H9 (cell line): Measurements from ENCODE around the gene C2orf49. TPM values are rescaled to one million over a fixed set of nuclear protein-coding genes. Genes with fewer than 3 reads are reported as not detected.

ENCODE experiments used
- DNase-seq: peaks from one replicate; pipeline ENCODE4 v3.0.0-alpha.2; 2017
- H2AFZ ChIP-seq: one replicate; pipeline ENCODE4 v1.6.1; 2013; ENCODE audit warnings: mild to moderate bottlenecking, low read length, control low read depth, moderate library complexity
- H2AK5ac ChIP-seq: 2 replicates; pipeline ENCODE4 v1.6.1; 2013; ENCODE audit warnings: low read length, control low read depth, mixed read lengths; ENCODE audit not compliant: insufficient read length
- H2BK120ac ChIP-seq: one replicate; pipeline ENCODE4 v1.6.1; 2013; ENCODE audit warnings: low read depth, mild to moderate bottlenecking, low read length, control low read depth, inconsistent platforms; ENCODE audit not compliant: poor library complexity, severe bottlenecking
- H2BK12ac ChIP-seq: 2 replicates; pipeline ENCODE4 v1.6.1; 2013; ENCODE audit warnings: low read length, control low read depth, mixed read lengths, low read depth; ENCODE audit not compliant: insufficient read length
- H2BK15ac ChIP-seq: 2 replicates; pipeline ENCODE4 v1.6.1; 2013; ENCODE audit warnings: low read depth, low read length, control low read depth
- H2BK20ac ChIP-seq: one replicate; pipeline ENCODE4 v1.6.1; 2013; ENCODE audit warnings: low read depth, mild to moderate bottlenecking, low read length, control low read depth, inconsistent platforms; ENCODE audit not compliant: poor library complexity, severe bottlenecking
- H2BK5ac ChIP-seq: 2 replicates; pipeline ENCODE4 v1.6.1; 2013; ENCODE audit warnings: low read length, control low read depth, mixed read lengths; ENCODE audit not compliant: insufficient read length
- H3K14ac ChIP-seq: 2 replicates; pipeline ENCODE4 v1.6.1; 2013; ENCODE audit warnings: low read length, control low read depth; ENCODE audit not compliant: insufficient read depth
- H3K18ac ChIP-seq: 2 replicates; pipeline ENCODE4 v1.6.1; 2013; ENCODE audit warnings: low read depth, mild to moderate bottlenecking, mixed read lengths, low read length, control low read depth; ENCODE audit not compliant: insufficient read length
- H3K23ac ChIP-seq: 2 replicates; pipeline ENCODE4 v1.6.1; 2013; ENCODE audit warnings: low read length, control low read depth, mixed read lengths, low read depth; ENCODE audit not compliant: insufficient read length
- H3K23me2 ChIP-seq: 2 replicates; pipeline ENCODE4 v1.6.1; 2013; ENCODE audit warnings: low read depth, mild to moderate bottlenecking, mixed read lengths, low read length, control low read depth; ENCODE audit not compliant: insufficient read length, poor library complexity, severe bottlenecking
- H3K27ac ChIP-seq: 2 replicates; pipeline ENCODE4 v1.5.1; 2013; ENCODE audit warnings: low read length, control low read depth, mixed read lengths, low read depth; ENCODE audit not compliant: insufficient read length
- H3K27me3 ChIP-seq: 2 replicates; pipeline ENCODE4 v1.6.1; 2013; ENCODE audit warnings: low read length, control low read depth, inconsistent platforms; ENCODE audit not compliant: insufficient read depth
- H3K4ac ChIP-seq: 2 replicates; pipeline ENCODE4 v1.6.1; 2013; ENCODE audit warnings: low read depth, mild to moderate bottlenecking, control low read depth, inconsistent platforms, low read length, moderate library complexity
- H3K4me1 ChIP-seq: 2 replicates; pipeline ENCODE4 v1.6.1; 2013; ENCODE audit warnings: low read length, control low read depth, inconsistent platforms; ENCODE audit not compliant: insufficient read depth
- H3K4me2 ChIP-seq: 2 replicates; pipeline ENCODE4 v1.6.1; 2013; ENCODE audit warnings: low read length, control low read depth, mixed read lengths; ENCODE audit not compliant: insufficient read length, insufficient read depth
- H3K56ac ChIP-seq: 2 replicates; pipeline ENCODE4 v1.6.1; 2013; ENCODE audit warnings: low read depth, mild to moderate bottlenecking, mixed read lengths, low read length, control low read depth; ENCODE audit not compliant: insufficient read length
- H3K79me1 ChIP-seq: 2 replicates; pipeline ENCODE4 v1.6.1; 2013; ENCODE audit warnings: low read depth, mild to moderate bottlenecking, moderate library complexity, low read length, control low read depth, inconsistent platforms; ENCODE audit not compliant: insufficient read depth, poor library complexity, severe bottlenecking
- H3K79me2 ChIP-seq: 2 replicates; pipeline ENCODE4 v1.6.1; 2013; ENCODE audit warnings: low read length, control low read depth, inconsistent platforms; ENCODE audit not compliant: insufficient read depth
- H3K9ac ChIP-seq: 2 replicates; pipeline ENCODE4 v1.6.1; 2013; ENCODE audit warnings: low read length, control low read depth, mixed read lengths; ENCODE audit not compliant: insufficient read length; ENCODE audit errors: extremely low read depth
- H3K9me3 ChIP-seq: one replicate; pipeline ENCODE4 v1.6.1; 2013; ENCODE audit warnings: low read depth, low read length, inconsistent platforms; ENCODE audit not compliant: control insufficient read depth
- H3T11ph ChIP-seq: one replicate; pipeline ENCODE4 v1.6.1; 2013; ENCODE audit warnings: mild to moderate bottlenecking, low read length, control low read depth, inconsistent platforms
- H4K20me1 ChIP-seq: one replicate; pipeline ENCODE4 v1.6.1; 2013; ENCODE audit not compliant: control insufficient read depth, insufficient read length, insufficient read depth
- H4K5ac ChIP-seq: 2 replicates; pipeline ENCODE4 v1.6.1; 2013; ENCODE audit warnings: low read depth, mild to moderate bottlenecking, mixed read lengths, low read length, control low read depth; ENCODE audit not compliant: insufficient read length
- H4K8ac ChIP-seq: replicated peaks from 2 replicates; pipeline ENCODE4 v1.6.1; 2013; ENCODE audit warnings: low read length, control low read depth, mixed read lengths, low read depth; ENCODE audit not compliant: insufficient read length
- H4K91ac ChIP-seq: 2 replicates; pipeline ENCODE4 v1.6.1; 2013; ENCODE audit warnings: low read depth, mild to moderate bottlenecking, moderate library complexity, mixed read lengths, low read length, control low read depth; ENCODE audit not compliant: insufficient read length
- H3K27ac Mint-ChIP-seq, 3 experiments: 2 replicates in 2 of 3; 3 replicates in 1 of 3; pipeline ENCODE4 v1.8.0; 2020 to 2021; ENCODE audit warnings: mixed read lengths in 3 of 3, mild to moderate bottlenecking in 1 of 3, moderate library complexity in 1 of 3
- H3K27me3 Mint-ChIP-seq: 2 replicates; pipeline ENCODE4 v1.8.0; 2021; ENCODE audit warnings: low read depth, mild to moderate bottlenecking, moderate library complexity, mixed read lengths
- H3K36me3 Mint-ChIP-seq, 3 experiments: 2 replicates in 2 of 3; 3 replicates in 1 of 3; pipeline ENCODE4 v1.8.0; 2020 to 2021; ENCODE audit warnings: low read depth in 3 of 3, mixed read lengths in 3 of 3; ENCODE audit not compliant: insufficient read depth in 1 of 3
- H3K4me1 Mint-ChIP-seq, 2 experiments: 2 replicates each; pipeline ENCODE4 v1.8.0; 2020; ENCODE audit warnings: mixed read lengths in 2 of 2
- H3K4me3 Mint-ChIP-seq, 2 experiments: 2 replicates in 1 of 2; 3 replicates in 1 of 2; pipeline ENCODE4 v1.8.0; 2020 to 2021; ENCODE audit warnings: mild to moderate bottlenecking in 2 of 2, mixed read lengths in 2 of 2, moderate library complexity in 1 of 2
- H3K9me3 Mint-ChIP-seq, 2 experiments: 2 replicates in 1 of 2; 3 replicates in 1 of 2; pipeline ENCODE4 v1.8.0; 2020; ENCODE audit warnings: mild to moderate bottlenecking in 2 of 2, mixed read lengths in 2 of 2, moderate library complexity in 1 of 2
- WGBS: extraction: QIAGEN DNeasy Blood & Tissue Kit; methylation state at CpG from one replicate; pipeline ENCODE4 v1.1.7; 2013; ENCODE audit warnings: missing lambda C conversion rate, low lambda C conversion rate, mixed read lengths; ENCODE audit not compliant: insufficient read length; ENCODE audit errors: extremely low coverage; 5-methylcytosine and 5-hydroxymethylcytosine counted together
- total RNA-seq: library from RNA; stranded (reverse); gene quantifications from 2 replicates; pipeline ENCODE4 v1.2.1, GENCODE V29; 2021
- TF ChIP-seq, protein P1 (sequence below): fragments of 200-600 bp; sonication (generic); conservative IDR thresholded peaks from 3 replicates; pipeline ENCODE4 v1.8.0; 2021; ENCODE audit warnings: antibody characterized with exemption, mild to moderate bottlenecking

Gene C2orf49
- total RNA-seq, 1 experiment from 2014 or later, result 18.8 TPM

DNA sequence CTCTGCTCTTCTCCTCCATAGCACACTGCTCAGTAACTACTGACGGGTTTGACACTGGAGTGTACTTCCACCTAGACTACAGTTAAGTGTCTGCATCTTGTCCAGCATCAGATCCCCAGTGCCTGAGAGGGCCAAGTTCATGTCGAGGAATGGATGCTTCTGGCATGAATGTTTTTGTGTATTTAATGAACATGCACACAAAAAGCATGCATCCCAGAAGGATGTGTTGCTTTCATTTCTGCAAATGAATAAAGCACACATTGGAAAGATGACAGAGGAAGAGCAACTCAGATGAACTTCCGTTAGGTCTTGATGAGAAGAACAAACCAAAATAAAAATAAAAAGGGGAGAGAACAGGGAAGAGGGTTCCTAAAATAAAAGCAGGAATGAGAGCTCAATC lies 27.9 kb downstream of the C2orf49 start:
- H3K56ac ChIP-seq, result no peak overlapping the region
- H4K5ac ChIP-seq, result no peak overlapping the region
- Mint-ChIP-seq H3K36me3 (peaks cover 12 to 58% (median 55%) of the 10 kb centered on the region in 3 experiments), H3K27me3 (no peaks in the 10 kb centered on the region), H3K9me3 (no peaks in the 10 kb centered on the region), H3K27ac (no peak overlapping the region), H3K4me3 (no peak overlapping the region), H3K4me1 (peaks cover 2 to 6% of the 10 kb centered on the region in 2 experiments)
- no CpG with 5 or more reads among the region's 3 CpGs for WGBS
- no peak overlapping the region for H2AFZ ChIP-seq
- no peak overlapping the region for H3K27ac ChIP-seq
- no peaks in the 10 kb centered on the region for H3K9me3 ChIP-seq
- no peak overlapping the region for H2BK120ac ChIP-seq
- H3K18ac ChIP-seq, result no peak overlapping the region
- no peaks in the 10 kb centered on the region for H3K23me2 ChIP-seq
- no peak overlapping the region for H2BK5ac ChIP-seq
- H4K91ac ChIP-seq, result no peak overlapping the region
- H3K27me3 ChIP-seq, result no peaks in the 10 kb centered on the region
- H2AK5ac ChIP-seq, result no peak overlapping the region
- no peak overlapping the region for H2BK20ac ChIP-seq
- H3K4me2 ChIP-seq, result no peak overlapping the region
- H3K4me1 ChIP-seq, result no peaks in the 10 kb centered on the region
- no peak for DNase-seq
- no peak overlapping the region for H4K8ac ChIP-seq
- H4K20me1 ChIP-seq, result no peaks in the 10 kb centered on the region
- TF ChIP-seq, protein P1, sequence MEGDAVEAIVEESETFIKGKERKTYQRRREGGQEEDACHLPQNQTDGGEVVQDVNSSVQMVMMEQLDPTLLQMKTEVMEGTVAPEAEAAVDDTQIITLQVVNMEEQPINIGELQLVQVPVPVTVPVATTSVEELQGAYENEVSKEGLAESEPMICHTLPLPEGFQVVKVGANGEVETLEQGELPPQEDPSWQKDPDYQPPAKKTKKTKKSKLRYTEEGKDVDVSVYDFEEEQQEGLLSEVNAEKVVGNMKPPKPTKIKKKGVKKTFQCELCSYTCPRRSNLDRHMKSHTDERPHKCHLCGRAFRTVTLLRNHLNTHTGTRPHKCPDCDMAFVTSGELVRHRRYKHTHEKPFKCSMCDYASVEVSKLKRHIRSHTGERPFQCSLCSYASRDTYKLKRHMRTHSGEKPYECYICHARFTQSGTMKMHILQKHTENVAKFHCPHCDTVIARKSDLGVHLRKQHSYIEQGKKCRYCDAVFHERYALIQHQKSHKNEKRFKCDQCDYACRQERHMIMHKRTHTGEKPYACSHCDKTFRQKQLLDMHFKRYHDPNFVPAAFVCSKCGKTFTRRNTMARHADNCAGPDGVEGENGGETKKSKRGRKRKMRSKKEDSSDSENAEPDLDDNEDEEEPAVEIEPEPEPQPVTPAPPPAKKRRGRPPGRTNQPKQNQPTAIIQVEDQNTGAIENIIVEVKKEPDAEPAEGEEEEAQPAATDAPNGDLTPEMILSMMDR, result no peak
- no peak overlapping the region for H3K23ac ChIP-seq
- no peak overlapping the region for H3T11ph ChIP-seq
- H3K79me2 ChIP-seq, result no peaks in the 10 kb centered on the region
- H3K14ac ChIP-seq, result no peak overlapping the region
- H3K9ac ChIP-seq, result no peak overlapping the region
- H3K79me1 ChIP-seq, result no peaks in the 10 kb centered on the region
- no peak overlapping the region for H2BK15ac ChIP-seq
- H2BK12ac ChIP-seq, result no peak overlapping the region
- no peak overlapping the region for H3K4ac ChIP-seq
